NCI-H82 (cell line): ENCODE data around the gene MTMR8.
"Not testable (repeated sequence)": the region's sequence is repeated elsewhere in the genome, so short reads cannot be mapped to it uniquely, and the experiment has no call there.

ENCODE experiments used
- DNase-seq: peaks from one replicate; lab custom pipeline; 2025; lab: John Stamatoyannopoulos, UW

The MTMR8 gene

GRCh38 chrX:64394874-64395567 is at the start of gene MTMR8:
MTMR8 (minus strand) TSS chrX:64395452; CDS start chrX:64395363, 89 bp downstream.
- DNase-seq = peak; percentile 88

- DNase-seq = no peak
Observed at GRCh38 chrX:64439551-64439950, 44.3 kb upstream of the MTMR8 start.

GRCh38 chrX:64437665-64438064 is 42.4 kb upstream of the MTMR8 start:
- DNase-seq = no peak

- no peak for DNase-seq
Observed at GRCh38 chrX:64437218-64437617, 42.0 kb upstream of the MTMR8 start.

GRCh38 chrX:64428371-64428770 is 33.1 kb upstream of the MTMR8 start:
- DNase-seq = no peak

GRCh38 chrX:64427787-64428186 is 32.5 kb upstream of the MTMR8 start:
- DNase-seq = no peak

GRCh38 chrX:64427281-64427680 is 32.0 kb upstream of the MTMR8 start:
- DNase-seq = no peak

- DNase-seq = not testable (repeated sequence)
Observed at GRCh38 chrX:64409730-64410129, 14.5 kb upstream of the MTMR8 start.

GRCh38 chrX:64398088-64398487 is 2.8 kb upstream of the MTMR8 start:
- DNase-seq = no peak

GRCh38 chrX:64395568-64395929 is 297 bp upstream of the MTMR8 start:
- no peak for DNase-seq

- DNase-seq = peak; percentile 52
Observed at GRCh38 chrX:64394059-64394873, 986 bp downstream of the MTMR8 start.

- no peak for DNase-seq
Observed at GRCh38 chrX:64389489-64389888, 5.8 kb downstream of the MTMR8 start.

- DNase-seq = not testable (repeated sequence)
Observed at GRCh38 chrX:64380789-64381188, 14.5 kb downstream of the MTMR8 start.

- no peak for DNase-seq
Observed at GRCh38 chrX:64379924-64380323, 15.3 kb downstream of the MTMR8 start.

GRCh38 chrX:64377753-64378152 is 17.5 kb downstream of the MTMR8 start:
- no peak for DNase-seq

- no peak for DNase-seq
Observed at GRCh38 chrX:64352081-64352480, 43.2 kb downstream of the MTMR8 start.

GRCh38 chrX:64350521-64350920 is 44.7 kb downstream of the MTMR8 start:
- DNase-seq = no peak

GRCh38 chrX:64350047-64350446 is 45.2 kb downstream of the MTMR8 start:
- no peak for DNase-seq

- DNase-seq = no peak
Observed at GRCh38 chrX:64342811-64343210, 52.4 kb downstream of the MTMR8 start.

GRCh38 chrX:64338296-64338695 is 57.0 kb downstream of the MTMR8 start:
- DNase-seq = no peak

- no peak for DNase-seq
Observed at GRCh38 chrX:64334467-64334866, 60.8 kb downstream of the MTMR8 start.

- DNase-seq = no peak
Observed at GRCh38 chrX:64330284-64330683, 65.0 kb downstream of the MTMR8 start.

GRCh38 chrX:64321507-64321906 is 73.7 kb downstream of the MTMR8 start:
- no peak for DNase-seq

GRCh38 chrX:64313624-64314023 is 81.6 kb downstream of the MTMR8 start:
- no peak for DNase-seq
